ENCODE results near the gene MTRR. TPM values are rescaled to one million over a fixed set of nuclear protein-coding genes. Genes with fewer than 3 reads are reported as not detected.
A peak's percentile ranks its signal among the peaks of the same experiment; 100 is the strongest.

Gene MTRR
- total and polyA plus RNA-seq, 2 of the 4 experiments (the other 2 are of a cell fraction): 33.2 to 33.5 TPM

GRCh38 chr5:7926720-7927119 is 57.8 kb downstream of the MTRR start:
- H3K27me3 ChIP-seq (ENCODE audit: control insufficient read depth, insufficient read depth, low read length): no peaks in the 10 kb centered on the region
- no peak overlapping the region for H3K4me3 ChIP-seq (ENCODE audit: insufficient read depth, low read depth, low read length)
- intact Hi-C loops (cut with micrococcal nuclease) (loop anchor here (5.0 to 10.0 kb wide), 2 partner anchors 918 to 1616 kb away; no protein-coding TSS in a partner anchor), dilution Hi-C loops (cut with HindIII; ENCODE audit: low sequenced_read_pairs, unreplicated experiment) (no loop called here), in situ Hi-C loops (cut with MboI; ENCODE audit: low sequenced_read_pairs) (loop anchor here (10.0 kb wide), 1 partner anchor 1278 kb away; no protein-coding TSS in a partner anchor)
- H3K27ac ChIP-seq (ENCODE audit: insufficient read depth, low read length): peak overlapping the region; percentile 0; the same call in 1 of the 2 replicates
- peak overlapping the region; percentile 45 for H2BK120ac ChIP-seq (ENCODE audit: low read depth, low read length)
- 0 out of 2 replicates have a peak overlapping the region, but pooled peaks have one; percentile 43 for H2AK5ac ChIP-seq (ENCODE audit: low read depth, low read length)
- H2BK5ac ChIP-seq (ENCODE audit: low read depth, low read length, poor library complexity, severe bottlenecking): peak overlapping the region; percentile 61
- peak overlapping the region; percentile 68 for H2AK9ac ChIP-seq (replicated peaks; ENCODE audit: low read depth, low read length, poor library complexity)
- H4K20me1 ChIP-seq (ENCODE audit: insufficient read depth, low read length): no peaks in the 10 kb centered on the region
- peaks cover 8% of the 10 kb centered on the region for H3K9me1 ChIP-seq (ENCODE audit: insufficient read depth, low read length)
- no peak overlapping the region for H3K18ac ChIP-seq (ENCODE audit: low read depth, low read length)
- H2AFZ ChIP-seq (replicated peaks; ENCODE audit: low read length, poor library complexity): peak overlapping the region; percentile 83
- 0 out of 2 replicates have a peak overlapping the region, but pooled peaks have one; percentile 26 for H3K56ac ChIP-seq (ENCODE audit: extremely low read depth, insufficient read depth, low read length)
- peak overlapping the region; percentile 21; the same call in 1 of the 2 replicates for H4K91ac ChIP-seq (ENCODE audit: insufficient read depth, low read depth, low read length)
- BruUV-seq (replicated peaks): no TSS peak
- no peaks in the 10 kb centered on the region for H3K9me3 ChIP-seq (ENCODE audit: control insufficient read depth, insufficient read depth, low read length)
- H4K8ac ChIP-seq (ENCODE audit: low read depth in 2 of 2, low read length in 2 of 2): peak overlapping the region in 1 of 2 experiments; percentile 51; a peak in 2 of 4 replicates
- peak overlapping the region; percentile 71; the same call in 1 of the 2 replicates for H3K14ac ChIP-seq (replicated peaks; ENCODE audit: low read depth, low read length)
- H2BK20ac ChIP-seq (ENCODE audit: low read depth, low read length): peak overlapping the region; percentile 23; the same call in 1 of the 2 replicates
- no peak overlapping the region for H3K9ac ChIP-seq (ENCODE audit: low read depth, low read length)
- TF ChIP-seq POLR2A (IDR thresholded peaks at IDR 0.05; ENCODE audit: low read depth, low read length) (peak; percentile 65; the same call in 1 of the 2 replicates), USF2 (IDR thresholded peaks at IDR 0.05; ENCODE audit: low read depth, low read length) (no peak)
- no peaks in the 10 kb centered on the region for H3K79me1 ChIP-seq (ENCODE audit: low read depth in 1 of 2, low read length in 2 of 2)
- ChIA-PET POLR2A (ENCODE audit: unreplicated experiment) (no interaction called here), CTCF (no interaction called here)
- H2BK15ac ChIP-seq (ENCODE audit: low read depth, low read length): peak overlapping the region; percentile 26; the same call in 1 of the 3 replicates
- no peak overlapping the region for H3K4me2 ChIP-seq (ENCODE audit: low read depth, low read length)
- DNase-seq: no peak
- ATAC-seq (ENCODE audit: low read depth): no peak
- H3K4ac ChIP-seq (ENCODE audit: low read depth, low read length): peak overlapping the region; percentile 63; the same call in 1 of the 2 replicates
- H3K23ac ChIP-seq (ENCODE audit: low read depth, low read length): peak overlapping the region; percentile 86
- H4K5ac ChIP-seq (ENCODE audit: low read depth, low read length): no peak overlapping the region
- H3K36me3 ChIP-seq (ENCODE audit: control insufficient read depth, insufficient read depth, low read length): no peaks in the 10 kb centered on the region
- 93% methylated on average over 3 of the region's 6 CpGs; no CpG with 5 or more reads in 1 of the 2 experiments for WGBS, 2 experiments (ENCODE audit: extremely low coverage in 2 of 2, insufficient read length in 1 of 2)
- H3K4me1 ChIP-seq (ENCODE audit: control insufficient read depth, insufficient read depth, low read length): peaks cover 2% of the 10 kb centered on the region
